Endothelial cell of umbilical vein (primary cell): ENCODE results near the gene ENG. TPM values are rescaled to one million over a fixed set of nuclear protein-coding genes. Genes with fewer than 3 reads are reported as not detected.

Experiments
- BruUV-seq: library from RNA; stranded (reverse); fragments of 400-500 nt; replicated peaks from 2 replicates; lab custom pipeline; 2021; lab: Mats Ljungman, UMichigan
- CTCF ChIA-PET: fragments of 300-600, 350-600 bp; sonication (Branson Sonifier 250); formaldehyde crosslinking; loops from one replicate; lab custom pipeline; 2021; ENCODE audit warnings: antibody characterized with exemption, inconsistent platforms; lab: Charles Lee
- POLR2A ChIA-PET: fragments of 300-600, 350-600 bp; sonication (Branson Sonifier 250); formaldehyde crosslinking; loops from one replicate; lab custom pipeline; 2021; ENCODE audit warnings: antibody characterized with exemption, inconsistent platforms; lab: Charles Lee
- DNase-seq: peaks from one replicate; pipeline ENCODE4 v3.0.0-alpha.2; 2011; ENCODE audit warnings: low read depth, low spot score
- FAIRE-seq: peaks from 2 replicates; lab custom pipeline; 2011; peaks lifted over from hg19 to GRCh38; lab: Jason Lieb, UNC
- H2AFZ ChIP-seq: 2 replicates; pipeline ENCODE4 v1.6.0; 2012; ENCODE audit warnings: low read depth, low read length, control low read depth, inconsistent platforms
- H3K27ac ChIP-seq: 2 replicates; pipeline ENCODE4 v1.5.1; 2011; ENCODE audit warnings: low read depth, mild to moderate bottlenecking, control low read depth, low read length, moderate library complexity; ENCODE audit not compliant: insufficient read depth
- H3K27me3 ChIP-seq, 2 experiments: 2 replicates each; pipeline versions ENCODE4 v1.6.0 to v1.6.1; 2011; ENCODE audit warnings: low read length in 2 of 2, mixed read lengths in 1 of 2; ENCODE audit not compliant: control insufficient read depth in 2 of 2, insufficient read depth in 2 of 2
- H3K36me3 ChIP-seq, 2 experiments: 2 replicates in 1 of 2; 3 replicates in 1 of 2; pipeline ENCODE4 v1.5.1; 2011; ENCODE audit warnings: low read length in 2 of 2, mild to moderate bottlenecking in 1 of 2, moderate library complexity in 1 of 2; ENCODE audit not compliant: control insufficient read depth in 2 of 2, insufficient read depth in 2 of 2; ENCODE audit errors: extremely low read depth in 1 of 2
- H3K4me1 ChIP-seq: 3 replicates; pipeline ENCODE4 v1.5.1; 2011; ENCODE audit warnings: mild to moderate bottlenecking, low read length; ENCODE audit not compliant: control insufficient read depth, insufficient read depth; ENCODE audit errors: extremely low read depth
- H3K4me2 ChIP-seq: 2 replicates; pipeline ENCODE4 v1.6.1; 2011; ENCODE audit warnings: low read length, control low read depth, mixed read lengths; ENCODE audit not compliant: insufficient read depth
- H3K4me3 ChIP-seq, 3 experiments: fragments of 200-600 bp in 1 of 3; sonication (generic), shearing (Covaris generic) in 1 of 3; replicated peaks in 1 of 3; 2 replicates each; pipeline ENCODE4 v1.5.1; 2011 to 2016; ENCODE audit warnings: control low read depth in 3 of 3, low read length in 3 of 3, mild to moderate bottlenecking in 2 of 3, inconsistent platforms in 1 of 3, low read depth in 1 of 3, moderate library complexity in 1 of 3; ENCODE audit not compliant: insufficient read depth in 1 of 3
- H3K79me2 ChIP-seq: 2 replicates; pipeline ENCODE4 v1.6.0; 2012; ENCODE audit warnings: low read length, inconsistent platforms; ENCODE audit not compliant: control insufficient read depth, insufficient read depth
- H3K9ac ChIP-seq: replicated peaks from 2 replicates; pipeline ENCODE3; 2011; ENCODE audit warnings: low read length, control low read depth; ENCODE audit not compliant: insufficient read depth; ENCODE audit errors: extremely low read depth
- H3K9me1 ChIP-seq: replicated peaks from 3 replicates; pipeline ENCODE4 v1.6.0; 2011; ENCODE audit warnings: mild to moderate bottlenecking, low read length; ENCODE audit not compliant: control insufficient read depth, insufficient read depth; ENCODE audit errors: extremely low read depth
- H3K9me3 ChIP-seq: replicated peaks from 2 replicates; pipeline ENCODE4 v1.5.1; 2012; ENCODE audit warnings: low read length, inconsistent platforms; ENCODE audit not compliant: control insufficient read depth, insufficient read depth
- H4K20me1 ChIP-seq: replicated peaks from 2 replicates; pipeline ENCODE3; 2011; ENCODE audit warnings: mild to moderate bottlenecking, low read length; ENCODE audit not compliant: control insufficient read depth, insufficient read depth; ENCODE audit errors: extremely low read depth
- CTCF ChIP-seq, 2 donors: IDR thresholded peaks; 1 replicate in 1 of 2; 2 replicates in 1 of 2; pipeline ENCODE4 v1.5.1; 2011; ENCODE audit warnings: low read length in 2 of 2, mild to moderate bottlenecking in 2 of 2, moderate library complexity in 2 of 2, control low read depth in 1 of 2, inconsistent platforms in 1 of 2, low read depth in 1 of 2; ENCODE audit not compliant: insufficient read depth in 1 of 2; ENCODE audit errors: extremely low read depth in 1 of 2
- GATA2 ChIP-seq: IDR thresholded peaks from 2 replicates; pipeline ENCODE4 v1.7.0; 2011; ENCODE audit warnings: low read depth, mild to moderate bottlenecking, moderate library complexity, mixed read lengths, low read length; ENCODE audit not compliant: insufficient read length, insufficient read depth
- dilution Hi-C: fragments of 300-500 bp; cut with MboI; formaldehyde crosslinking; loops from one replicate; pipeline ENCODE4 v1.15.0; 2019; ENCODE audit warnings: low sequenced_read_pairs; ENCODE audit not compliant: extremely low pct_ligation_motif_present
- intact Hi-C: fragments of 100-400 bp; cut with micrococcal nuclease; formaldehyde crosslinking; loops from one replicate; pipeline ENCODE4 v1.10.0; 2022
- polyA plus RNA-seq, 4 experiments: library from polyadenylated mRNA; depleted of rRNA in 3 of 4; stranded (reverse) in 3 of 4; unstranded in 1 of 4; fragments of >200 nt; gene quantifications; 2 replicates each; pipeline versions ENCODE4 v1.2.1 to v1.2.3, GENCODE V29; 2011 to 2012; ENCODE audit warnings: missing spikeins in 1 of 4
- total RNA-seq: library from RNA; stranded (reverse); gene quantifications from 2 replicates; pipeline ENCODE4 v1.2.3, GENCODE V29; 2021
- TF ChIP-seq, protein P1 (sequence below): IDR thresholded peaks from 2 replicates; pipeline ENCODE4 v1.6.1; 2011; ENCODE audit not compliant: insufficient read depth, insufficient read length

Gene ENG
- total and polyA plus RNA-seq, 2 donors (not counting 3 experiments of a cell fraction or from before 2014, with no cell fraction given), result 338 to 728 TPM

DNA sequence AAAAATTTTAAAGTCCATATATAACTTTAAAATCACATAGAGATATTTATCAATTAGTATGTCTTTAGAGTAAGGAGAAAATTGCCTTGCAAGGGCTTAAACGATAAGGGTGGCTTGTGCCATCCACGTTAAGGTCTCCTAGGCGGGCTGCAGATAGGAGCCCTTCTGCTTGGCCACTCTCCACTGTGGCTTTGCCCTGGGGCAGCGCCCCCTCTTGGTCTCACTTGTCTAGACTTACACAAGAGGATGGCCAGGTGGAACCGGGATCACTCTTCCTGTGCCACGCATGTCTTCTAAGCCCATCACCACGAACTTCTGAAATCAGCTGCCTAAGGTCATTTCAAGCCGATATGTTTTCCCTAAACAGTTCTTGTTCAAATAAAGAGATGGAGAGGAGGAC is 48.8 kb downstream of the ENG start:
- DNase-seq (peak; percentile 55), FAIRE-seq (no peak)
- Histone ChIP-seq H3K27me3 (no peaks in the 10 kb centered on the region), H3K9ac (no peak overlapping the region), H3K9me1 (no peaks in the 10 kb centered on the region), H2AFZ (no peak overlapping the region), H3K4me1 (peaks cover 19% of the 10 kb centered on the region), H3K79me2 (peaks cover 19% of the 10 kb centered on the region), H4K20me1 (no peaks in the 10 kb centered on the region), H3K36me3 (peaks cover 6 to 18% of the 10 kb centered on the region in 2 experiments), H3K27ac (no peak overlapping the region), H3K9me3 (no peaks in the 10 kb centered on the region), H3K4me2 (no peak overlapping the region), H3K4me3 (no peak overlapping the region)
- BruUV-seq, result no TSS peak
- ChIA-PET POLR2A (no interaction called here), CTCF (interaction anchor here (1.0 to 1.5 kb wide), 4 partner anchors 32 to 92 kb away, joined by 3 to 7 read pairs (median 4); no protein-coding TSS in a partner anchor)
- intact Hi-C loops (no loop called here), dilution Hi-C loops (no loop called here)
- no peak for TF ChIP-seq GATA2
- TF ChIP-seq, protein P1, sequence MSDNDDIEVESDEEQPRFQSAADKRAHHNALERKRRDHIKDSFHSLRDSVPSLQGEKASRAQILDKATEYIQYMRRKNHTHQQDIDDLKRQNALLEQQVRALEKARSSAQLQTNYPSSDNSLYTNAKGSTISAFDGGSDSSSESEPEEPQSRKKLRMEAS, result no peak
- peak; percentile 48 to 64 for TF ChIP-seq CTCF (IDR thresholded peaks at IDR 0.05; ENCODE audit: extremely low read depth in 1 of 2, insufficient read depth in 1 of 2, low read depth in 1 of 2, low read length in 2 of 2)
